ENCODE measurements around the gene NKIRAS1.

DNA sequence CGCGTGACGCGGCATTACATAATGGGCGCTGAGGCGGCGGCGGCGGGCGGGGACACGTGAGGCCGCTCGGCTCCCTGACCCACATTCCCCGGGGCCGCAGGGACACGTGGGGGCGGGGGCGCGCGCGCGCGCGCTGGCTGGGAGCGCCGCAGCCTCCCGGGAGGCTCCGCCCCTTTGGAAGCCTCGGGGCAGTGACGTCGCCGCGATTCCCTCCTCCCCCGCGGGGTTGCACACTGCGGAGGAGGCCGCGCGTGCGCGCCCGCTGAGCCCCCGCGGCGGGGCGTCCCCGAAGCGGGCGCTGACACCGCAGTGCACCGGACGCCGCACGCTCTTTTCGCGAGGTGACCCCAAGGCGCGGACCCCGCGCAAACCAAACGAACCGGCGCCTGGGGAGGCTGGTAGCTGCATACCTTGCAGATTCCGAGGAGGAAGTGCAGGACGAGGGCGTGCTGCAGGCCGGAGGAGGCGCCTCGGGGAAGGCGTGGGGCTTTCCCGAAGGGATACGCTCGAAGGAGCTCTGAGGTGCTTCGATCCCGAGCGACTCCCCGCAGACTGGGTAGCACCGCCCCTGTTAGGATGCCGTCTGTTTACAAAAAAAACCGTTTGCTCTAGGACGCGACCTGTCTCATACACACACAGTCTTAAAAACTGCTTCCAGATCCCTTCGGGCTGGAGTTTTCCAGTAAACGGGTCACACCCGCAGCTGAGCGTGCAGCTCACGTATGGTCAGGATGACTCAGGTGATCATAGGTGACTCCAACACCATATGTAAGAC, 29.3 kb upstream of the NKIRAS1 start:
- TF ChIP-seq BHLHE40 (IDR thresholded peaks at IDR 0.05; ENCODE audit: borderline replicate concordance), result no peak
- no peak for TF ChIP-seq SUZ12 (IDR thresholded peaks at IDR 0.05)
- TF ChIP-seq TARDBP (IDR thresholded peaks at IDR 0.05), result no peak
- no peak for TF ChIP-seq LEF1 (IDR thresholded peaks at IDR 0.05; ENCODE audit: borderline replicate concordance)
- no peak for TF ChIP-seq FOXM1 (IDR thresholded peaks at IDR 0.05; ENCODE audit: borderline replicate concordance)
- TF ChIP-seq ELF4 (IDR thresholded peaks at IDR 0.05), result no peak
- TF ChIP-seq SP1 (IDR thresholded peaks at IDR 0.05), result no peak
- TF ChIP-seq CTBP1 (IDR thresholded peaks at IDR 0.05; ENCODE audit: borderline replicate concordance), result no peak
- TF ChIP-seq NFRKB (IDR thresholded peaks at IDR 0.05), result no peak
- no peak for TF ChIP-seq PKNOX1 (IDR thresholded peaks at IDR 0.05)

Measured in HEK293T (cell line).